ENCODE measurements around the gene SPOCK3.

- TF ChIP-seq CTCF (IDR thresholded peaks at IDR 0.05), result no peak
- no peak for TF ChIP-seq POLR2A (IDR thresholded peaks at IDR 0.05)
These were observed 185.0 kb downstream of the SPOCK3 start for GRCh38 chr4:167049257-167049656.
